GM18951 (cell line): Measurements from ENCODE around the gene MMP24.
"Not testable (repeated sequence)": the region's sequence is repeated elsewhere in the genome, so short reads cannot be mapped to it uniquely, and the experiment has no call there.

Source experiments
- POLR2A ChIP-seq: IDR thresholded peaks from 4 replicates; pipeline ENCODE4 v1.6.1; 2011; ENCODE audit warnings: mild to moderate bottlenecking; ENCODE audit not compliant: insufficient read length, insufficient read depth; ENCODE audit errors: extremely low read depth
- in situ Hi-C: fragments of 300-500 bp; cut with MboI; formaldehyde crosslinking; loops from one replicate; pipeline ENCODE4 v1.12.0; 2022; ENCODE audit warnings: low sequenced_read_pairs, mixed read lengths, inconsistent platforms; ENCODE audit not compliant: unreplicated experiment

The MMP24 gene

GRCh38 chr20:35254448-35254999 lies 28.0 kb downstream of the MMP24 start:
- TF ChIP-seq POLR2A, result no peak

GRCh38 chr20:35257175-35257909 lies 30.9 kb downstream of the MMP24 start:
- no peak for TF ChIP-seq POLR2A
- in situ Hi-C loops, result no loop called here

More at GRCh38 chr20:35254448-35254999, 28.0 kb downstream of the MMP24 start:
- in situ Hi-C loops, result no loop called here

GRCh38 chr20:35260426-35260825 lies 33.9 kb downstream of the MMP24 start:
- in situ Hi-C loops, result no loop called here
- no peak for TF ChIP-seq POLR2A

- in situ Hi-C loops, result not testable (repeated sequence)
Measured at GRCh38 chr20:35262321-35262720, 35.8 kb downstream of the MMP24 start.

GRCh38 chr20:35262731-35263531 lies 36.4 kb downstream of the MMP24 start:
- in situ Hi-C loops, result not testable (repeated sequence)

GRCh38 chr20:35263532-35264341 lies 37.2 kb downstream of the MMP24 start:
- in situ Hi-C loops, result no loop called here
- TF ChIP-seq POLR2A, result no peak

- in situ Hi-C loops, result no loop called here
- TF ChIP-seq POLR2A, result no peak
Measured at GRCh38 chr20:35264755-35265154, 38.3 kb downstream of the MMP24 start.

GRCh38 chr20:35267092-35267491 lies 40.6 kb downstream of the MMP24 start:
- TF ChIP-seq POLR2A, result no peak
- in situ Hi-C loops, result no loop called here

- no peak for TF ChIP-seq POLR2A
- in situ Hi-C loops, result no loop called here
Measured at GRCh38 chr20:35269055-35269781, 42.7 kb downstream of the MMP24 start.

- in situ Hi-C loops, result no loop called here
Measured at GRCh38 chr20:35270021-35270902, 43.8 kb downstream of the MMP24 start.

GRCh38 chr20:35271073-35271882 lies 44.8 kb downstream of the MMP24 start:
- no peak for TF ChIP-seq POLR2A
- in situ Hi-C loops, result no loop called here

More at GRCh38 chr20:35270021-35270902, 43.8 kb downstream of the MMP24 start:
- no peak for TF ChIP-seq POLR2A

- in situ Hi-C loops, result no loop called here
- no peak for TF ChIP-seq POLR2A
Measured at GRCh38 chr20:35271904-35272303, 45.4 kb downstream of the MMP24 start.
